NCI-H2081 treated with DMSO at 0.1 percent for 48 hours (cell line): ENCODE data around the gene DGKH.
"Not testable (repeated sequence)": the region's sequence is repeated elsewhere in the genome, so short reads cannot be mapped to it uniquely, and the experiment has no call there.

ENCODE experiments used
- DNase-seq: peaks from one replicate; lab custom pipeline; 2025; lab: John Stamatoyannopoulos, UW

The DGKH gene

GRCh38 chr13:42041011-42041683, 7.3 kb upstream of the DGKH start:
- no peak for DNase-seq

GRCh38 chr13:42041684-42042035, 6.8 kb upstream of the DGKH start:
- no peak for DNase-seq

- DNase-seq = no peak
These were observed 4.8 kb upstream of the DGKH start for GRCh38 chr13:42043676-42044075.

GRCh38 chr13:42046448-42046847, 2.0 kb upstream of the DGKH start:
- no peak for DNase-seq

- no peak for DNase-seq
These were observed 697 bp upstream of the DGKH start for GRCh38 chr13:42047561-42048341.

GRCh38 chr13:42048684-42049453, 421 bp downstream of the DGKH start:
- no peak for DNase-seq

GRCh38 chr13:42049454-42049813, 986 bp downstream of the DGKH start:
- DNase-seq = no peak

- DNase-seq = no peak
These were observed 6.5 kb downstream of the DGKH start for GRCh38 chr13:42054798-42055499.

- no peak for DNase-seq
These were observed 7.1 kb downstream of the DGKH start for GRCh38 chr13:42055500-42056085.

- no peak for DNase-seq
These were observed 7.7 kb downstream of the DGKH start for GRCh38 chr13:42056146-42056545.

GRCh38 chr13:42056583-42056982, 8.1 kb downstream of the DGKH start:
- DNase-seq = no peak

GRCh38 chr13:42057918-42058530, 9.6 kb downstream of the DGKH start:
- DNase-seq = no peak

- no peak for DNase-seq
These were observed 13.5 kb downstream of the DGKH start for GRCh38 chr13:42061943-42062342.

- DNase-seq = no peak
These were observed 14.7 kb downstream of the DGKH start for GRCh38 chr13:42063105-42063504.

- DNase-seq = no peak
These were observed 15.8 kb downstream of the DGKH start for GRCh38 chr13:42064259-42064658.

- no peak for DNase-seq
These were observed 16.5 kb downstream of the DGKH start for GRCh38 chr13:42064966-42065365.

- DNase-seq = no peak
These were observed 17.0 kb downstream of the DGKH start for GRCh38 chr13:42065414-42065813.

- DNase-seq = no peak
These were observed 18.1 kb downstream of the DGKH start for GRCh38 chr13:42066542-42066941.

GRCh38 chr13:42068886-42069285, 20.4 kb downstream of the DGKH start:
- no peak for DNase-seq

- DNase-seq = not testable (repeated sequence)
These were observed 22.2 kb downstream of the DGKH start for GRCh38 chr13:42070599-42070998.

GRCh38 chr13:42071179-42071578, 22.7 kb downstream of the DGKH start:
- not testable (repeated sequence) for DNase-seq
